Ishikawa (cell line): ENCODE results near the gene ABRACL.

Source experiments
- CEBPB ChIP-seq: IDR thresholded peaks from 2 replicates; pipeline ENCODE4 v1.6.1; 2012
- CREB1 ChIP-seq: IDR thresholded peaks from 2 replicates; pipeline ENCODE4 v1.6.1; 2012; ENCODE audit warnings: low read depth
- EGR1 ChIP-seq: IDR thresholded peaks from 2 replicates; pipeline ENCODE4 v1.6.1; 2012
- EP300 ChIP-seq: IDR thresholded peaks from 2 replicates; pipeline ENCODE4 v1.6.1; 2012; ENCODE audit warnings: borderline replicate concordance
- FOXM1 ChIP-seq: IDR thresholded peaks from 2 replicates; pipeline ENCODE4 v1.6.1; 2012; ENCODE audit warnings: low read depth, borderline replicate concordance
- MAX ChIP-seq: IDR thresholded peaks from 2 replicates; pipeline ENCODE4 v1.6.1; 2012
- NFIC ChIP-seq: IDR thresholded peaks from 2 replicates; pipeline ENCODE4 v1.6.1; 2012
- RAD21 ChIP-seq: IDR thresholded peaks from 2 replicates; pipeline ENCODE4 v1.6.1; 2012; ENCODE audit warnings: low read depth
- TAF1 ChIP-seq: IDR thresholded peaks from 2 replicates; pipeline ENCODE4 v1.6.1; 2012; ENCODE audit warnings: low read depth, mild to moderate bottlenecking
- TCF12 ChIP-seq: IDR thresholded peaks from 2 replicates; pipeline ENCODE4 v1.6.1; 2012; ENCODE audit warnings: low read depth
- TEAD4 ChIP-seq: IDR thresholded peaks from 2 replicates; pipeline ENCODE4 v1.6.1; 2012
- YY1 ChIP-seq: IDR thresholded peaks from 2 replicates; pipeline ENCODE4 v1.6.1; 2012; ENCODE audit warnings: low read depth
- ZBTB7A ChIP-seq: IDR thresholded peaks from 2 replicates; pipeline ENCODE4 v1.6.1; 2012; ENCODE audit warnings: low read depth
- TF ChIP-seq, protein P1 (sequence below): IDR thresholded peaks from 2 replicates; pipeline ENCODE4 v1.6.1; 2012
- TF ChIP-seq, protein P2 (sequence below): IDR thresholded peaks from 2 replicates; pipeline ENCODE4 v1.6.1; 2012; ENCODE audit warnings: low read depth, mild to moderate bottlenecking

ABRACL gene

DNA sequence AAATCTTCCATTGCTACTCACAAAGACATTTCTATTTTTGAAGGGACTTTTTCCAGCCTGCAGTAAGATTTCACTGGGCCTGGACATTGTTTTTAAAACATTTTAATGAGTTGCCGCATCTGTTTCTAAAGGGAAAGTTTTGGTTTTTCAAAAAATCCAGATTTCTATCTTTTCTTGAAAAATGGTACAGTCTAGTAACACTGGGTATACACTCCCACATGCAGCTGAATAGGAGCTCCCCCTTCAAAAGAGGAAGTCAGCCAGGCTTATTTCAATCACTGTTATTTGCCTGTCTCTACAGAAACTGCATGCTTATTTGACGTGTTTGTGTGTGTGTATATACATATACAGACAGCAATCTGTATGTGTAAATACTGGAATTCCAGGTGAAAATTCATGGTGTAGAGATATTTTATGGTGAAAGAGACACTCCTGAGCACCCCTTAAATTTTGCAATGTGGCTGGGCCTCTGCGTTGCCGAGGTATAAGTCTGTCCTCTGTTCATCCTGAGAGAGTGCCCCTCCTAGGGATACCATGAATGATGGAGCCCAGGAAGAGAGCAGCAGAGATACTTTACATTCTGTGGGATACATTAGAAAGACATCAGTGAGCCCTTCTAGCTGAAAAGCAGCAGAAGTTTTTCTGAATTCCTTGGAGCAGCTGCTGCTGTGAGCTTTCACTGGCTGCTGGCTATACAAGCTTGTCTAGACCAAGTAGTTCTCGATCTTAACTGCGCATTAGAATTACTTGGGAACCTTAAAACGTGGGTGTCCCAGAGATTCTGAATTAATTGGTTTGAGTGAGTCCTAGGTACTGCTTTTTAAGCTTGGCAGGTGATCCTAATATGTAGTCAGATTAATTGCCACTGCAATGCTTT, 12.0 kb upstream of the ABRACL start:
- TF ChIP-seq ZBTB7A (no peak), TAF1 (no peak), CREB1 (no peak), CEBPB (no peak), EGR1 (no peak), TCF12 (no peak), MAX (no peak), EP300 (no peak), FOXM1 (no peak), NFIC (no peak), RAD21 (no peak), YY1 (no peak), TEAD4 (no peak)
- TF ChIP-seq, protein P1, sequence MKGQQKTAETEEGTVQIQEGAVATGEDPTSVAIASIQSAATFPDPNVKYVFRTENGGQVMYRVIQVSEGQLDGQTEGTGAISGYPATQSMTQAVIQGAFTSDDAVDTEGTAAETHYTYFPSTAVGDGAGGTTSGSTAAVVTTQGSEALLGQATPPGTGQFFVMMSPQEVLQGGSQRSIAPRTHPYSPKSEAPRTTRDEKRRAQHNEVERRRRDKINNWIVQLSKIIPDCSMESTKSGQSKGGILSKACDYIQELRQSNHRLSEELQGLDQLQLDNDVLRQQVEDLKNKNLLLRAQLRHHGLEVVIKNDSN = no peak
- TF ChIP-seq, protein P2, sequence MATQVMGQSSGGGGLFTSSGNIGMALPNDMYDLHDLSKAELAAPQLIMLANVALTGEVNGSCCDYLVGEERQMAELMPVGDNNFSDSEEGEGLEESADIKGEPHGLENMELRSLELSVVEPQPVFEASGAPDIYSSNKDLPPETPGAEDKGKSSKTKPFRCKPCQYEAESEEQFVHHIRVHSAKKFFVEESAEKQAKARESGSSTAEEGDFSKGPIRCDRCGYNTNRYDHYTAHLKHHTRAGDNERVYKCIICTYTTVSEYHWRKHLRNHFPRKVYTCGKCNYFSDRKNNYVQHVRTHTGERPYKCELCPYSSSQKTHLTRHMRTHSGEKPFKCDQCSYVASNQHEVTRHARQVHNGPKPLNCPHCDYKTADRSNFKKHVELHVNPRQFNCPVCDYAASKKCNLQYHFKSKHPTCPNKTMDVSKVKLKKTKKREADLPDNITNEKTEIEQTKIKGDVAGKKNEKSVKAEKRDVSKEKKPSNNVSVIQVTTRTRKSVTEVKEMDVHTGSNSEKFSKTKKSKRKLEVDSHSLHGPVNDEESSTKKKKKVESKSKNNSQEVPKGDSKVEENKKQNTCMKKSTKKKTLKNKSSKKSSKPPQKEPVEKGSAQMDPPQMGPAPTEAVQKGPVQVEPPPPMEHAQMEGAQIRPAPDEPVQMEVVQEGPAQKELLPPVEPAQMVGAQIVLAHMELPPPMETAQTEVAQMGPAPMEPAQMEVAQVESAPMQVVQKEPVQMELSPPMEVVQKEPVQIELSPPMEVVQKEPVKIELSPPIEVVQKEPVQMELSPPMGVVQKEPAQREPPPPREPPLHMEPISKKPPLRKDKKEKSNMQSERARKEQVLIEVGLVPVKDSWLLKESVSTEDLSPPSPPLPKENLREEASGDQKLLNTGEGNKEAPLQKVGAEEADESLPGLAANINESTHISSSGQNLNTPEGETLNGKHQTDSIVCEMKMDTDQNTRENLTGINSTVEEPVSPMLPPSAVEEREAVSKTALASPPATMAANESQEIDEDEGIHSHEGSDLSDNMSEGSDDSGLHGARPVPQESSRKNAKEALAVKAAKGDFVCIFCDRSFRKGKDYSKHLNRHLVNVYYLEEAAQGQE = no peak

DNA sequence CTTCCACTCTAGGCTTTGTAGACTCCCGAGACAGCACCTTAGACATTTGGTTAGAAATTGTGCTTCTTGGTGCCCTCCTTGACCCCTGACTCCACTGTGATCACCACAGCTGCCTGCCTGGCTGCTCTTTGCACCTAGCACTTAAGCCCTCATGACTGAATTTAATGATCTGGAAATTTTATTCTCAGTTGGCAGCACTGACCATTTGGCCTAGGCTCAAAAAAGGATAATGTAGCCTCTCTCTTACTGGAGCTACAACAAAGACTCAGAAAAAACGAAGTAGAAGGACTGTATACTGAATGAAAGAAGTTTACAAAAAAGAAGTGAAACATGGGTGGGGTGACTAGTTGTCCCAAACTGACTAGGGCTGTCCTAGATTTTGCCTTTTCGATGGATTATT, 11.3 kb upstream of the ABRACL start:
- TF ChIP-seq NFIC (peak; percentile 96), CREB1 (no peak), CEBPB (no peak), MAX (0 out of 2 replicates have a peak, but pooled peaks have one; percentile 12), YY1 (no peak), EP300 (peak; percentile 32; the same call in 1 of the 2 replicates), FOXM1 (no peak), EGR1 (no peak), ZBTB7A (no peak), RAD21 (0 out of 2 replicates have a peak, but pooled peaks have one; percentile 2), TEAD4 (peak; percentile 59), TAF1 (no peak), TCF12 (peak; percentile 79; the same call in 1 of the 2 replicates)
- TF ChIP-seq, protein P1 = peak; percentile 43; the same call in 1 of the 2 replicates
- TF ChIP-seq, protein P2 = no peak

- TF ChIP-seq TAF1 (no peak), FOXM1 (no peak), ZBTB7A (no peak), EP300 (no peak), EGR1 (no peak), TCF12 (no peak), YY1 (no peak), TEAD4 (no peak), MAX (no peak), NFIC (no peak), CREB1 (no peak), RAD21 (no peak), CEBPB (no peak)
- TF ChIP-seq, protein P2 = no peak
- TF ChIP-seq, protein P1 = no peak
Observed at GRCh38 chr6:139019722-139020121, 8.8 kb upstream of the ABRACL start.
